Right ventricle myocardium inferior (tissue), 1 donor: ENCODE measurements around the gene PELI2. TPM values are rescaled to one million over a fixed set of nuclear protein-coding genes. Genes with fewer than 3 reads are reported as not detected.

Source experiments
- ATAC-seq: fragments of 200-7000 bp; cut with Tn5 transposase; one replicate; pipeline ENCODE4 v1.9.1; 2020; ENCODE audit warnings: mild to moderate bottlenecking, moderate library complexity
- DNase-seq: peaks from one replicate; pipeline ENCODE4 v3.0.0; 2021; ENCODE audit errors: missing footprints
- intact Hi-C: fragments of 100-400 bp; cut with DNase I; formaldehyde crosslinking; loops from one replicate; pipeline ENCODE4 v1.11.0; 2022
- total RNA-seq: library from RNA; stranded (reverse); fragmentation: NEBNext Ultra II Directional; extraction: Animal tissue kit (Norgen Biotek cat#: 25700); gene quantifications from one replicate; pipeline ENCODE4 v1.2.1, GENCODE V29; 2021
- donor health status: DM: no; HTN: yes; CAD: no; lungs with severe emphysema.

Gene PELI2
- total RNA-seq, 1 donor from 2014 or later: 3.2 TPM

GRCh38 chr14:56213306-56213705 is 95.1 kb downstream of the PELI2 start:
- DNase-seq (no peak), ATAC-seq (no peak)
- intact Hi-C loops: no loop called here

DNA sequence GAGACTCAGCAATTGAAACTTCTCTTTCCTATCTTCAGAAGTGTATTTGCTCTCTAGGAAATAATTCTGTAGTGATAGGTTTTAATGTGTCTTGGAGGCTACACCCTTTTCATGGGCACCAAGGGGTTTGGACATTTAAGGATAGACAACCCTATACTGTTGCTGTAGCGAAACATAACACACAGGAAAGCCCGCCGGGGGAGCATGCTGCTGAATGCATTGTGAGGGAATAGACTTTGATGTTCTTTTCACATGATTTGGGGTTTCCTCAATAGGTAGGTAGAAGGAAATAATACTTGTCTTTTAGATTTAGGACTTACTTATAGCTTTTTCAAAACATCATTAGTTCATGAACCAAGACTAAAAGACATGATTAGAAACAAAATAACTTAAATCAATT is 97.0 kb downstream of the PELI2 start:
- ATAC-seq: no peak
- intact Hi-C loops: loop anchor here (5.0 kb wide), 1 partner anchor 98 kb away; the partner anchor contains the start of gene PELI2
- no peak for DNase-seq

GRCh38 chr14:56216626-56217379 is 98.6 kb downstream of the PELI2 start:
- DNase-seq (peak; percentile 86), ATAC-seq (no peak)
- intact Hi-C loops: loop anchor here (5.0 kb wide), 1 partner anchor 100 kb away; the partner anchor contains the start of gene PELI2

GRCh38 chr14:56217380-56218045 is 99.3 kb downstream of the PELI2 start:
- ATAC-seq (no peak), DNase-seq (no peak)
- intact Hi-C loops: loop anchor here (5.0 kb wide), 1 partner anchor 100 kb away; the partner anchor contains the start of gene PELI2

GRCh38 chr14:56219666-56220413 is 101.6 kb downstream of the PELI2 start:
- DNase-seq (no peak), ATAC-seq (peak; percentile 23)
- intact Hi-C loops: loop anchor here (5.0 kb wide), 1 partner anchor 103 kb away; the partner anchor contains the start of gene PELI2

DNA sequence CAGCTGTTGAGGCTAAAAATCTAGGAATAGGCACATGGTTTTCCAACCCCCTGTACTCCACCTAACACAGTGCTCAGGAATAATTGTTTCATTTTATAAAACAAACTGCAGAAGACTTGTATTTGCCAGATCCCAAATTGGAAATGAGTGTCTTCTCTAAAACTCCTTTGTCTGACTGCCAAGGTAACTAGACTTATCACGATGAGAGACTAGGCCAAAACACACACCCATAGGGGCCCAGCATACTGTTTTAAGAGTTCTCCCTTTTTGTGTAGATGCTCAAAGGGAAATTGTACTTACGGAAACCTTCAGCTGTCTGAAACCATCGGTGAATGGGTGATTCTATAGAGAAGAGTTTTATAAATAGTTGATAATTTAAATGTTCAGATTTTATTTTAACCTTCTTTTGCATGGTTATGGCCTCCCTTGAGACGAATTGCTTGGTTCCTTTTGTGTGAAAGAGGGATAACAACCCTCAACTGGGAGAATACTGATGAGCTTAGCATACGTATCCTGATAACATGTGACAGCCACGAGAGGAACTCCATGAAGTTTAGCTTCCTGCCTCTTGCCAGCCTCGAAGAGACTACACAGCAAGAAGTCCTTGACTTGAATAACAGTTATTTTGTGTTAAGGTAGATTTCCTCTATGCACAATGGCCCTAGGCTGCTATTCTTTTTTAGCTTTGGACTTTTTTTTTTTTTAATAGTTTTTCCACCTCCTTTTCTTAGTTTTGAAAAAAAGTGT is 103.3 kb downstream of the PELI2 start:
- ATAC-seq: no peak

DNA sequence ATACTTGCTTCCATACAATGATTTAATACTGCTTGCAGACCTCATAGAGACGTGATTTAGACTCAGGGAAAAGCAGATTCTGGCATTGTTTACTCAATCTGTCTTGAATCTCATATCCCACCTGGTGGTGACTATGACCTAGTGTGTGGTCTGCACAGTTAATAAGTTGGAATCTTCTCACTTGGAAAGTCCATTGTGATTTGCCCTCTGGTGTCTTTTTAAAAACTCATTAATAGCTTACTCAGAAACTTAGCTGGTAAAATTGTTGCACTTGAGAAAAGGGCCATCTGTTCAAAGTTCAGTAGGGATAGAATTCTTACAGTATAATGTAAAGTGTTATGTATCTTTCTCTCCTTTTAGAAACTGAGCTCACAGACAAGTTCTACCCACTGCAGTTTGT is 106.0 kb downstream of the PELI2 start:
- intact Hi-C loops: no loop called here
- DNase-seq: no peak

More for the DNA sequence above, 103.3 kb downstream of the PELI2 start:
- intact Hi-C loops: no loop called here
- no peak for DNase-seq

GRCh38 chr14:56224691-56225681 is 106.8 kb downstream of the PELI2 start:
- ATAC-seq (no peak), DNase-seq (no peak)
- intact Hi-C loops: no loop called here

More for the DNA sequence above, 106.0 kb downstream of the PELI2 start:
- ATAC-seq: no peak

DNA sequence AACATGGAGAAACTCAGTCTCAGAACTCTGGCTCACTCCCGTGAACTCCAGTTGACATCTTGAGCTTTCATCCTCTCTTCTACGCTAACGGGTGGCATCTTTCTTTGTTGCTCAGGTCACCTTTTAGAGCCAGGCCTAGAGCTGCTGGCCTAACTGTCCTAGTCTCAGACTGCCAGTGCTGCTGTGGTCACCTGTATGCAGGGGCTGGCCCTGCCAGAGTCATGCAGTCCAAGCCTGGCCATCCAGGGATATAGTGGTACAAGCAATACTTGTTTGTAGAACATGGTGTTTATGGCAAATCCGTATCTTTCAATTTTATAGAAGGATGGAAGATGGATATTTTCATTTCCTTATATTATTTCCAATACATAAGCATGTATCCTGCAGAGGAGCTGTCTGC is 117.2 kb downstream of the PELI2 start:
- no peak for ATAC-seq
- no peak for DNase-seq
- intact Hi-C loops: no loop called here

GRCh38 chr14:56237398-56237797 is 119.2 kb downstream of the PELI2 start:
- ATAC-seq (no peak), DNase-seq (no peak)
- intact Hi-C loops: no loop called here

DNA sequence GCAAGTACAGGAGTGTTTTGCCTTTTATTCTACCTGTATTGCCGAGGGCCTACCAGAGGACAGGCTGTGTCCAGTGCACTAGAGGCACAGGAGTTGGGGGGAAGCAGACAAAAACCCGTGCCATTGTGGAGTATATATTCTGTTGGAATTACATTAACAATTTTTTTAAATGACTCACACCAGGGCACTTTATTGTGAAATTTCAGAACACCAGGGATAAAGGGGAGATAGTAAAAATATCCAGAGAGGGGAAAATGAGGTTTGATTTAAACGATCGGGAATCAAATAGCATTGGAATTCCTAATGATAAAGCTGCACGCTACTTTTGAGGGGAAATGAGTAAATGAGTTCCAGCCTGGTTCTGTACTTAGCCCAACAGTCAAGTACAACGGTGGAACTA is 123.2 kb downstream of the PELI2 start:
- ATAC-seq: no peak
- intact Hi-C loops: no loop called here
- DNase-seq: no peak

GRCh38 chr14:56243110-56243509 is 124.9 kb downstream of the PELI2 start:
- intact Hi-C loops: no loop called here
- DNase-seq (no peak), ATAC-seq (no peak)

- intact Hi-C loops: no loop called here
- DNase-seq (no peak), ATAC-seq (no peak)
Observed at GRCh38 chr14:56244138-56244789, 126.1 kb downstream of the PELI2 start.

DNA sequence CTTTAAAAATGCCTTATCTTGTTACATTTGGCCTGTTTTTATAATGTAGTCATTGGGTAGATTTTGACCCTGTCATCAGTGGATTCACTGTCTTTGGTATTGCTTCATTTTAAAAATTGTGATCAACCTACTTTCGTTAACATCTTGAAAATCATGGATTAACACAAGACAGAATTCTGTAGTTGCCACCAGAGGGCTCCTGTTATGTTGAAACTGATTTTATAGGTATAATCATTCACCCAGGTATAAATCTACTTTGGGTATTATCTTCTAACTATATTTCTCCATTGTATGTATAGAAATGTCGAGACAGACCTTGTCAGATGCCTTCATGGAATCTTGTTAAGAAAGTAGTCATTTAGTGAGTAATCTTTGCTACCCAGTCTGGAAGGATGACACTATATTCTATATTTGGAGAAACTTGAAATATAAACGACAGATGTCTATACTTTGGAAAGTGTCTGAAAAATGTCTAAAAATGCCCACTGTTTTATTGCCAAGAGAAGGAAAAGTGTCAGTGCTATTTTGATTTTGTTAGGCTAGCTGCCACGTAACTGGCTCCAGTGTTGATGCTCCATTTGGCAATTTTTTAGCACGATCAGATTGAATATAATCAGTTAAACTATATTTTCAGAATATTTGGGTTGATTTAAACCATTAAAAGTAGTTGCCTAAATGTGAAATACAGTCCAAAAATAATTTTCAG is 129.4 kb downstream of the PELI2 start:
- DNase-seq (no peak), ATAC-seq (no peak)
- intact Hi-C loops: no loop called here

DNA sequence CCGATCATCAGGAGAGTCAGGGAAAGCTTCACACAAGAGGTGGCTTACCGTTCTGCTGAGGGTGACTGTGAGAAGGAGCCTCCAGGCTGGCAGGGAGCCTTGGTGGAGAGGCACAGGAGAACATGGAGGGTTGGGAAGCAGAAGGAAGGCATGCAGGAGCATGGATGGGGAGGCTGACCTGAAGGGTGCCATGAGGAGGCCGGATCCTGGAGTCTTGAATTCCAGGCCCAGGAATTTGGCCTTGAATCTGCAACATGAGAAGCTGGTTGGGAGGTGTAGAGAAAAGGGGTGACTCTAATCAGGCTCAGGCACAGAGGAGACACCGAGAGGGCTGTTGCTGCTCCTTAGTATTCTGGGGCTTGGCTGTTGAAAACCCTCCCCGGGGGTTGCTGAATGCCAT is 130.2 kb downstream of the PELI2 start:
- no peak for ATAC-seq
- intact Hi-C loops: no loop called here
- no peak for DNase-seq

DNA sequence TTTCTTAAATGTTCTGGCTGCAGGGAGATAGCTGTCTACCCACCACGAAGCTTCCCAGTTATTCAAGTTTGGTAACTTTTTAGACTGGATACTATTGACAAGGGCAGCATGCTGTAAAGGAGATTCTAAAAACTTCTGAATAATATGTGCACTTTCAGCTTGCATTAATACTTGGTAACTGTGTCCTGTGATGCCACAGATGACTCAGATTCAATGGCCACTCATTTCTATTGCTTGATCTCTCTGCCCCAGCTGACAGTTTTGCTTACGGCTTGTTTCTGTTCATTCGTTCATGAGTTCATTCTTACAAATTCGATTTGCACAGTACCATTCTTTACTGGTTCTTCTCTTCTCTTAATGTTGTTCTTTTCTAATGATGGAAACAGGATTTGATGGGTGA is 142.8 kb downstream of the PELI2 start:
- ATAC-seq (no peak), DNase-seq (no peak)
- intact Hi-C loops: no loop called here

DNA sequence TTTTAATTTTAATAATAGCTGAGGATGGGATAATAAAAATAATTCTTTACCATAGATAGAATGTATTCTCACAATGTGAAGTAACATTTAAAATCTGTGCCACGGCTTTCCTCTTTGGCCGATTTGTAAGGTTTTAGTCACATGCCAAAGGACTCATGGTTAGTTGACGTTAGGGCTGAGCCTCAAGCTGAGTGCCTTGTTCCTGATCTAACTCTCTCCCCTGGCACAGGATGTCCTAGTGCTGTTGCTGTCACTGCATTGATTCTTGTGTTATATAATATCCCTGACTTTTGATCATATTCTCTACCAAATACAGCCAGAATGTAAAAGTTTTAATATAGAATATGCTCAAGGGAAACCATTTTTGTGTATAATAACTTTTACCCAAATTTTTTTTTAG is 144.3 kb downstream of the PELI2 start:
- DNase-seq (no peak), ATAC-seq (no peak)
- intact Hi-C loops: no loop called here
